AML-193 (cell line): ENCODE data around the gene HAAO.

Experiments
- DNase-seq, 2 experiments: peaks; one replicate each; lab custom pipeline; 2025; lab: John Stamatoyannopoulos, UW

HAAO gene

GRCh38 chr2:42813763-42814162, 21.4 kb upstream of the HAAO start:
- DNase-seq: peak; percentile 35 to 52

- DNase-seq: peak; percentile 18 to 31
These were observed 20.6 kb upstream of the HAAO start for GRCh38 chr2:42812899-42813479.

GRCh38 chr2:42810971-42811811, 18.8 kb upstream of the HAAO start:
- peak; percentile 30 to 43 for DNase-seq

- DNase-seq: peak; percentile 91 to 92
These were observed 18.0 kb upstream of the HAAO start for GRCh38 chr2:42810121-42810970.

GRCh38 chr2:42809819-42810120, 17.4 kb upstream of the HAAO start:
- peak in 1 of 2 experiments; percentile 62 for DNase-seq

GRCh38 chr2:42809131-42809818, 16.9 kb upstream of the HAAO start:
- DNase-seq: no peak

GRCh38 chr2:42808301-42808700, 15.9 kb upstream of the HAAO start:
- DNase-seq: no peak

GRCh38 chr2:42806786-42807185, 14.4 kb upstream of the HAAO start:
- no peak for DNase-seq

- DNase-seq: no peak
These were observed 12.5 kb upstream of the HAAO start for GRCh38 chr2:42804891-42805290.

GRCh38 chr2:42804338-42804737, 12.0 kb upstream of the HAAO start:
- DNase-seq: peak; percentile 91 to 96

GRCh38 chr2:42802150-42802549, 9.8 kb upstream of the HAAO start:
- no peak for DNase-seq

GRCh38 chr2:42801381-42801780, 9.0 kb upstream of the HAAO start:
- no peak for DNase-seq

- DNase-seq: no peak
These were observed 8.6 kb upstream of the HAAO start for GRCh38 chr2:42800981-42801380.

- no peak for DNase-seq
These were observed 8.1 kb upstream of the HAAO start for GRCh38 chr2:42800461-42800962.

GRCh38 chr2:42799881-42800280, 7.5 kb upstream of the HAAO start:
- no peak for DNase-seq

GRCh38 chr2:42797281-42797680, 4.9 kb upstream of the HAAO start:
- no peak for DNase-seq

GRCh38 chr2:42796427-42797248, 4.3 kb upstream of the HAAO start:
- no peak for DNase-seq

GRCh38 chr2:42795841-42796301, 3.5 kb upstream of the HAAO start:
- no peak for DNase-seq

- no peak for DNase-seq
These were observed 2.9 kb upstream of the HAAO start for GRCh38 chr2:42795275-42795674.

- DNase-seq: peak; percentile 29 to 45
These were observed 2.1 kb upstream of the HAAO start for GRCh38 chr2:42794271-42795046.
